Measurements from ENCODE around the gene ITGA11.
A peak's percentile ranks its signal among the peaks of the same experiment; 100 is the strongest.

ITGA11 gene

GRCh38 chr15:68315495-68316031 lies 116.4 kb downstream of the ITGA11 start:
- H3K4me3 ChIP-seq (ENCODE audit: insufficient read length, low read depth), result no peak overlapping the region
- H3K27me3 ChIP-seq (ENCODE audit: insufficient read depth, insufficient read length), result no peaks in the 10 kb centered on the region
- peak overlapping the region; percentile 72 for H3K9ac ChIP-seq (ENCODE audit: insufficient read length, low read depth)
- peaks cover 29% of the 10 kb centered on the region for H3K4me1 ChIP-seq (ENCODE audit: insufficient read depth, insufficient read length)
- peaks cover 21% of the 10 kb centered on the region for H3K36me3 ChIP-seq (ENCODE audit: insufficient read depth, insufficient read length, low read length)
- no peak for TF ChIP-seq ZNF274 (IDR thresholded peaks at IDR 0.05; ENCODE audit: low read depth, low read length)
- no peak for TF ChIP-seq SUZ12 (IDR thresholded peaks at IDR 0.05; ENCODE audit: extremely low read depth, insufficient read depth, insufficient read length)
- TF ChIP-seq YY1 (IDR thresholded peaks at IDR 0.05; ENCODE audit: insufficient read depth, insufficient read length), result no peak
- peak; percentile 15 for DNase-seq (ENCODE audit: low read depth, low spot score)
- no peaks in the 10 kb centered on the region for H3K9me3 ChIP-seq (ENCODE audit: insufficient read depth, low read length)

- Histone ChIP-seq H3K36me3 (ENCODE audit: insufficient read depth, insufficient read length, low read length) (peaks cover 23% of the 10 kb centered on the region), H3K4me3 (ENCODE audit: insufficient read length, low read depth) (no peak overlapping the region), H3K9ac (ENCODE audit: insufficient read length, low read depth) (no peak overlapping the region), H3K27me3 (ENCODE audit: insufficient read depth, insufficient read length) (no peaks in the 10 kb centered on the region), H3K9me3 (ENCODE audit: insufficient read depth, low read length) (no peaks in the 10 kb centered on the region), H3K4me1 (ENCODE audit: insufficient read depth, insufficient read length) (peaks cover 29% of the 10 kb centered on the region)
- DNase-seq (ENCODE audit: low read depth, low spot score), result no peak
- no peak for TF ChIP-seq YY1 (IDR thresholded peaks at IDR 0.05; ENCODE audit: insufficient read depth, insufficient read length)
- TF ChIP-seq ZNF274 (IDR thresholded peaks at IDR 0.05; ENCODE audit: low read depth, low read length), result no peak
- no peak for TF ChIP-seq SUZ12 (IDR thresholded peaks at IDR 0.05; ENCODE audit: extremely low read depth, insufficient read depth, insufficient read length)
Measured at GRCh38 chr15:68315035-68315434, 116.9 kb downstream of the ITGA11 start.

- H3K27me3 ChIP-seq (ENCODE audit: insufficient read depth, insufficient read length), result no peaks in the 10 kb centered on the region
- H3K36me3 ChIP-seq (ENCODE audit: insufficient read depth, insufficient read length, low read length), result peaks cover 23% of the 10 kb centered on the region
- no peak for TF ChIP-seq SUZ12 (IDR thresholded peaks at IDR 0.05; ENCODE audit: extremely low read depth, insufficient read depth, insufficient read length)
- TF ChIP-seq YY1 (IDR thresholded peaks at IDR 0.05; ENCODE audit: insufficient read depth, insufficient read length), result no peak
- peaks cover 29% of the 10 kb centered on the region for H3K4me1 ChIP-seq (ENCODE audit: insufficient read depth, insufficient read length)
- DNase-seq (ENCODE audit: low read depth, low spot score), result no peak
- H3K4me3 ChIP-seq (ENCODE audit: insufficient read length, low read depth), result no peak overlapping the region
- H3K9me3 ChIP-seq (ENCODE audit: insufficient read depth, low read length), result no peaks in the 10 kb centered on the region
- no peak overlapping the region for H3K9ac ChIP-seq (ENCODE audit: insufficient read length, low read depth)
Measured at GRCh38 chr15:68314563-68314962, 117.4 kb downstream of the ITGA11 start.

GRCh38 chr15:68313501-68314410 lies 118.2 kb downstream of the ITGA11 start:
- no peak for TF ChIP-seq ZNF274 (IDR thresholded peaks at IDR 0.05; ENCODE audit: low read depth, low read length)
- no peak for TF ChIP-seq YY1 (IDR thresholded peaks at IDR 0.05; ENCODE audit: insufficient read depth, insufficient read length)
- TF ChIP-seq SUZ12 (IDR thresholded peaks at IDR 0.05; ENCODE audit: extremely low read depth, insufficient read depth, insufficient read length), result no peak
- H3K4me1 ChIP-seq (ENCODE audit: insufficient read depth, insufficient read length), result peaks cover 29% of the 10 kb centered on the region
- H3K4me3 ChIP-seq (ENCODE audit: insufficient read length, low read depth), result no peak overlapping the region
- peaks cover 18% of the 10 kb centered on the region for H3K36me3 ChIP-seq (ENCODE audit: insufficient read depth, insufficient read length, low read length)
- peak overlapping the region; percentile 46 for H3K9ac ChIP-seq (ENCODE audit: insufficient read length, low read depth)
- H3K9me3 ChIP-seq (ENCODE audit: insufficient read depth, low read length), result no peaks in the 10 kb centered on the region
- no peaks in the 10 kb centered on the region for H3K27me3 ChIP-seq (ENCODE audit: insufficient read depth, insufficient read length)
- DNase-seq (ENCODE audit: low read depth, low spot score), result no peak

- Histone ChIP-seq H3K27me3 (ENCODE audit: insufficient read depth, insufficient read length) (no peaks in the 10 kb centered on the region), H3K9me3 (ENCODE audit: insufficient read depth, low read length) (no peaks in the 10 kb centered on the region), H3K9ac (ENCODE audit: insufficient read length, low read depth) (no peak overlapping the region), H3K4me1 (ENCODE audit: insufficient read depth, insufficient read length) (peaks cover 29% of the 10 kb centered on the region), H3K36me3 (ENCODE audit: insufficient read depth, insufficient read length, low read length) (peaks cover 18% of the 10 kb centered on the region), H3K4me3 (ENCODE audit: insufficient read length, low read depth) (no peak overlapping the region)
- TF ChIP-seq ZNF274 (IDR thresholded peaks at IDR 0.05; ENCODE audit: low read depth, low read length) (no peak), YY1 (IDR thresholded peaks at IDR 0.05; ENCODE audit: insufficient read depth, insufficient read length) (no peak), SUZ12 (IDR thresholded peaks at IDR 0.05; ENCODE audit: extremely low read depth, insufficient read depth, insufficient read length) (no peak)
- no peak for DNase-seq (ENCODE audit: low read depth, low spot score)
Measured at GRCh38 chr15:68312701-68313204, 119.2 kb downstream of the ITGA11 start.

GRCh38 chr15:68311859-68312557 lies 120.0 kb downstream of the ITGA11 start:
- no peaks in the 10 kb centered on the region for H3K9me3 ChIP-seq (ENCODE audit: insufficient read depth, low read length)
- peaks cover 18% of the 10 kb centered on the region for H3K36me3 ChIP-seq (ENCODE audit: insufficient read depth, insufficient read length, low read length)
- TF ChIP-seq ZNF274 (IDR thresholded peaks at IDR 0.05; ENCODE audit: low read depth, low read length), result no peak
- TF ChIP-seq YY1 (IDR thresholded peaks at IDR 0.05; ENCODE audit: insufficient read depth, insufficient read length), result no peak
- no peak for TF ChIP-seq SUZ12 (IDR thresholded peaks at IDR 0.05; ENCODE audit: extremely low read depth, insufficient read depth, insufficient read length)
- H3K4me1 ChIP-seq (ENCODE audit: insufficient read depth, insufficient read length), result peaks cover 34% of the 10 kb centered on the region
- no peaks in the 10 kb centered on the region for H3K27me3 ChIP-seq (ENCODE audit: insufficient read depth, insufficient read length)
- H3K4me3 ChIP-seq (ENCODE audit: insufficient read length, low read depth), result no peak overlapping the region
- no peak overlapping the region for H3K9ac ChIP-seq (ENCODE audit: insufficient read length, low read depth)
- DNase-seq (ENCODE audit: low read depth, low spot score), result no peak

- H3K36me3 ChIP-seq (ENCODE audit: insufficient read depth, insufficient read length, low read length), result peaks cover 18% of the 10 kb centered on the region
- H3K9me3 ChIP-seq (ENCODE audit: insufficient read depth, low read length), result no peaks in the 10 kb centered on the region
- TF ChIP-seq SUZ12 (IDR thresholded peaks at IDR 0.05; ENCODE audit: extremely low read depth, insufficient read depth, insufficient read length) (no peak), YY1 (IDR thresholded peaks at IDR 0.05; ENCODE audit: insufficient read depth, insufficient read length) (no peak), ZNF274 (IDR thresholded peaks at IDR 0.05; ENCODE audit: low read depth, low read length) (no peak)
- H3K9ac ChIP-seq (ENCODE audit: insufficient read length, low read depth), result no peak overlapping the region
- no peaks in the 10 kb centered on the region for H3K27me3 ChIP-seq (ENCODE audit: insufficient read depth, insufficient read length)
- H3K4me1 ChIP-seq (ENCODE audit: insufficient read depth, insufficient read length), result peaks cover 32% of the 10 kb centered on the region
- DNase-seq (ENCODE audit: low read depth, low spot score), result no peak
- no peak overlapping the region for H3K4me3 ChIP-seq (ENCODE audit: insufficient read length, low read depth)
Measured at GRCh38 chr15:68311464-68311835, 120.5 kb downstream of the ITGA11 start.
